KOPT-K1 (cell line): ENCODE data around the gene TMEM178B.
"Not testable (repeated sequence)": the region's sequence is repeated elsewhere in the genome, so short reads cannot be mapped to it uniquely, and the experiment has no call there.

Source experiments
- H3K27ac ChIP-seq: fragments of 200-600 bp; sonication (generic); 2 replicates; pipeline ENCODE4 v1.5.1; 2016; ENCODE audit warnings: antibody characterized with exemption, mild to moderate bottlenecking, low read depth, low read length; ENCODE audit not compliant: poor library complexity, severe bottlenecking
- H3K36me3 ChIP-seq: fragments of 200-600 bp; sonication (generic); 2 replicates; pipeline ENCODE4 v1.5.1; 2017; ENCODE audit warnings: antibody characterized with exemption, mild to moderate bottlenecking, low read length, moderate library complexity; ENCODE audit not compliant: insufficient read depth
- H3K9me3 ChIP-seq: fragments of 200-600 bp; sonication (generic); 2 replicates; pipeline ENCODE4 v1.5.1; 2017; ENCODE audit warnings: antibody characterized with exemption, low read length, mild to moderate bottlenecking; ENCODE audit not compliant: insufficient read depth, poor library complexity, severe bottlenecking

TMEM178B gene

DNA sequence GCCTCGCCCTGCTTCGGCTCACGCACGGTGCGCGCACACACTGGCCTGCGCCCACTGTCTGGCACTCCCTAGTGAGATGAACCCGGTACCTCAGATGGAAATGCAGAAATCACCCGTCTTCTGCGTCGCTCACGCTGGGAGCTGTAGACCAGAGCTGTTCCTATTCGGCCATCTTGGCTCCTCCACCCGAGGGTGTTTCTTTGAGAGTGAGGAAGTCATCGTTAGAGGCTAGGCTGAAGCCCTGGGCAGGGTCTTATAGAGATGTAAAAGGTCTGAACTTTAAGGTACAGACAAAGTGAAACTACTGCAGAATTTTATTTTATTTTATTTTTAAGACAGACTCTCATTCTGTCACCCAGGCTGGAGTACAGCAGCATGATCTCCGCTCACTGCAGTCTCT, 6.0 kb upstream of the TMEM178B start:
- H3K36me3 ChIP-seq, H3K27ac ChIP-seq, H3K9me3 ChIP-seq: not testable (repeated sequence)

DNA sequence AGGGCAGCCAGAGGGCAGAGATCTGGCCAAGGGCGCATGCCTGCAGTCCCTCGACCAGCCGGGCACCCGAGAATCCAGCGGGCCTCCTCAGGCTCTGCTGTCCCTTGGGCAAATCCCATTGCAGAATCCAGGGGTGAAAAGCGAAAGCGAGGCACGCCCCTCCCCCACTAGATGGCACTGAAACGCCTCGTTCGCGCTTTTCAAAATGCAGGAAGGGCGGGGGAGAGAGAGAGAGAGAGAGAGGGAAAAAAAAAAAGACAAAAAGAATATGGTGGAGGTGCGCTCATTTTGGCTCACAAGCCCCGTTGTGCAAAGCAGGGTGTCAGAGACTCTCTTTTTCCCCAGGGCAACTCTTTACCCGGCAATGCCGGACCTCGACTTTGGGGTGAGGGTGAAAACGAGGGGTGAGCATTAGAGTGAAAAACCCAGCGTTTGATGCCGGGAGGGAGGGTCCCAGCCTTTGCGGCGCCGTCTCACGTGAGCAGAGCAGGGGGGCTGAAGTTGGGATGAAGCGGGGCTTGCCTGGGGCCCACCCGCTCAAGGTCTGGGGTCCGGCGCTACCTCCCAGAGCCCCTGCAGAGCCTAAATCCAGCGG, 2.5 kb upstream of the TMEM178B start:
- no peak overlapping the region for H3K27ac ChIP-seq
- H3K36me3 ChIP-seq, result no peaks in the 10 kb centered on the region
- no peaks in the 10 kb centered on the region for H3K9me3 ChIP-seq

GRCh38 chr7:141071855-141072547, 1.9 kb upstream of the TMEM178B start:
- Histone ChIP-seq H3K27ac (no peak overlapping the region), H3K9me3 (no peaks in the 10 kb centered on the region), H3K36me3 (no peaks in the 10 kb centered on the region)

DNA sequence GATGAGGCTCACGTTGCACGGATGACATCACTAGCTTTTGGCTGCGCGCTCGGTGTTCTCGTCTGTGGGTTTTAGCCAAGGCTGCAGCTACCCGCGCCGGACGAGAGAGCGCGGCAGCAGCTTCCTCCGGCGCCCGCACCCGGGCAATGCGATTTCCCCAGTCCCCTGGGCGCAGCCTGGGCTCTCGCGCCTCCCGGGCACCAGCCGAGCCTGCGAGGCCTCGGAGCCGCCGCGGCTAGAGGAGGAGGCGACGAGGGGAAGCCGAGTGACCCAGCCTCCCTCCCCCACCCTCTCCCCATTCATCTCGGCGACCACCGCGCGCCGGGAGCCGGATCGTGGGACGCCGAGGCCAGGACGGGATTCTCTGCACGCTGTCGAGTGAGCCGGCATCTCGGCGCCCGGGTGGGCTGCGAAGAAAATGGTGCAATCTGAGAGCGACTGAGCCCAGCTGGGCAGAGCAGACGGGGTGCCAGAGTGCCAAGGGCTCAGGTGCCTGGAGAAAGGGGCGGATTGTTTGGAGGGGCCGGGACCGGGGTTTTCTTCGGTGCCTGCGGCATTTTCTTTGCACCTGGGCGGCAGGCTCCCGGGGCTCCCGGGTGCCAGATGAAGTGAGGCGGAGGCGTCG, 1.2 kb upstream of the TMEM178B start:
- Histone ChIP-seq H3K9me3 (no peaks in the 10 kb centered on the region), H3K27ac (no peak overlapping the region), H3K36me3 (no peaks in the 10 kb centered on the region)

- no peaks in the 10 kb centered on the region for H3K9me3 ChIP-seq
- no peak overlapping the region for H3K27ac ChIP-seq
- no peaks in the 10 kb centered on the region for H3K36me3 ChIP-seq
Measured at GRCh38 chr7:141073173-141073640, 657 bp upstream of the TMEM178B start.

GRCh38 chr7:141074162-141074991, 513 bp downstream of the TMEM178B start:
- H3K36me3 ChIP-seq, result no peaks in the 10 kb centered on the region
- H3K9me3 ChIP-seq, result no peaks in the 10 kb centered on the region
- H3K27ac ChIP-seq, result no peak overlapping the region

DNA sequence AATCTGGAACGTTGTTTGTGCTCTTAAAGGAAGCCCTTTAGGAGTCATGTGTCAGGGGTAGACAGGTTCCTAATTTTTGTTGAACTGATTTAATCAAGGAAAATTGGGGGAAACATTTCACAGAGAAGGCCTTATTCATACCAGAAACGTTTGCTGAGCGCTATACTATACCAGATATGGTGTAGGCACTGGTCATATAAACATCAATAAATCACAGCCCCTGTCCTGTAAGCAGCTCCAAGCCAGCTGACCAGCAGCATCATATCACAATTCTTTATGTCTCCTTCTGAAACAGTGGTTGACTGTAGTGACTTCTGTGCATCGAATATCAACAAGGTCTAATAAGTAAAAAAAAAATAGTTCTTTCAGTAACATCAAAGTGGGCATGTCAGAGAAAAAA, 1.1 kb downstream of the TMEM178B start:
- no peak overlapping the region for H3K27ac ChIP-seq
- no peaks in the 10 kb centered on the region for H3K9me3 ChIP-seq
- no peaks in the 10 kb centered on the region for H3K36me3 ChIP-seq

GRCh38 chr7:141076377-141076776, 2.5 kb downstream of the TMEM178B start:
- Histone ChIP-seq H3K27ac (no peak overlapping the region), H3K9me3 (no peaks in the 10 kb centered on the region), H3K36me3 (no peaks in the 10 kb centered on the region)

GRCh38 chr7:141079219-141079618, 5.4 kb downstream of the TMEM178B start:
- H3K27ac ChIP-seq, result no peak overlapping the region

DNA sequence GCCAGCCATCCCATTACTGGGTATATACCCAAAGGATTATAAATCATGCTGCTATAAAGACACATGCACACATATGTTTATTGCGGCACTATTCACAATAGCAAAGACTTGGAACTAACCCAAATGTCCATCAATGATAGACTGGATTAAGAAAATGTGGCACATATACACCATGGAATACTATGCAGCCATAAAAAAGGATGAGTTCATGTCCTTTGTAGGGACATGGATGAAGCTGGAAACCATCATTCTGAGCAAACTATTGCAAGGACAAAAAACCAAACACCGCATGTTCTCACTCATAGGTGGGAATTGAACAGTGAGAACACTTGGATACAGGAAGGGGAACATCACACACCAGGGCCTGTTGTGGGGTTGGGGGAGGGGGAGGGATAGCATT, 15.6 kb downstream of the TMEM178B start:
- H3K27ac ChIP-seq, H3K36me3 ChIP-seq, H3K9me3 ChIP-seq: not testable (repeated sequence)

More at GRCh38 chr7:141079219-141079618, 5.4 kb downstream of the TMEM178B start:
- no peaks in the 10 kb centered on the region for H3K36me3 ChIP-seq
- no peaks in the 10 kb centered on the region for H3K9me3 ChIP-seq

DNA sequence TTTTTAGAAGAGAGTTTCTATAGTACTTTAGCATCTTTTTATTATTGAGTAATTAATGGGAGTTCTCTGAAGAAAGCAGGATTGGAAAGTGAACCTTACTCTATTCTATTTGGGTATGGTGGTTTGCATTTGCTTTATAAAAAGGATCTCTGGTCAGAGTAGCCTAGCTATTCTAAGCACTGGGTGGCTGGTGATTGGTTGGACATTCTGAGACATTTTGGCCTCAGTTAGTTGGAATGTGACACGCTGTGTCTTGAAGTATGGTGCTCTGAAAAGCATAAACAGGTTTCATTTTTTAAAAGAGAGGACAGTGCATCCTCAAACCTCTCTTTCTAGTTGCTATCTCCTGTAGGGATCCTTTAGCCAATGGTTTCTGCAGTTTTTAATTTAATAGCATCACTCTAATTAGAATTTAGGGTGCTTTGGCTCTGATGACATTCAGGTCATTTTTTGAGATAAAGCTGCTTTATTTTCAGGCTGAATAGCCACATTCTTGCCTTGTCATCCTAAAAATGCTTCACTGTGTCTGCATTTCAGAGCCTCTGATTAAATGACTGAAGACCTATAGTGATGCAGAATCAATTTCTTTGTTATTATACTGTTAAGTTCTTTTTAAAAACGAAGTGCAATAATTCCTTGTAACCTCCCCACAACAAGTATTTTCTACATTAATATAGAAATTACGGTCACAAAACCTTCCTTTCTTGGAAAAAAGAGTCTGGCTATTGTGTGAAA, 20.6 kb downstream of the TMEM178B start:
- Histone ChIP-seq H3K36me3 (no peaks in the 10 kb centered on the region), H3K27ac (no peak overlapping the region), H3K9me3 (no peaks in the 10 kb centered on the region)

DNA sequence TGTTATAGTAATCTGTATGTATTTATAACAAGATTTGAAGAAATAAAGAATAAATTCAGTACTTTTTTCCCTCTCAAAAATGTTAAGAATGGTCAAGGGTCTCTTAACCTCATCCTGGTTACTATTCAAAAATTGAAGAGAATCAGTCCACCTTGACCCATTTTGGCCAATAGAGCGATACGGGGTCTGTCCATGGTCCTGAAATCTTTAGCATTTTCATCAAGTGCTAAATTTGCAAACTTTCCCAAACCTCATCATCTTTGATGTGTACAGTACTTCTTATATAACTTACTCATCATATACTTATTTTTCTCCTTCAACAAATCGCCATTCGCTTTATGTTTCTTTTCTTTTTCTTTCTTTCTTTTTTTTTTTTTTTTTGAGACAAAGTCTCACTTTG, 23.6 kb downstream of the TMEM178B start:
- Histone ChIP-seq H3K9me3 (no peaks in the 10 kb centered on the region), H3K36me3 (no peaks in the 10 kb centered on the region)

GRCh38 chr7:141102436-141102835, 28.6 kb downstream of the TMEM178B start:
- Histone ChIP-seq H3K9me3 (no peaks in the 10 kb centered on the region), H3K36me3 (no peaks in the 10 kb centered on the region), H3K27ac (no peak overlapping the region)

More for the DNA sequence above, 23.6 kb downstream of the TMEM178B start:
- no peak overlapping the region for H3K27ac ChIP-seq

GRCh38 chr7:141103847-141104429, 30.1 kb downstream of the TMEM178B start:
- Histone ChIP-seq H3K9me3 (peaks cover 6% of the 10 kb centered on the region), H3K36me3 (no peaks in the 10 kb centered on the region), H3K27ac (no peak overlapping the region)
